T-helper 1 cell treated with Interleukin-12 subunit alpha and Interleukin-12 subunit beta and Interleukin-4 antibody, amounts not matched to agents 30 μg/mL and 1 μg/mL, for 36 hours (primary cell): ENCODE data around the gene TRIM29.

Experiments used
- H3K27ac Mint-ChIP-seq: one replicate; pipeline ENCODE4 v1.8.0; 2021; ENCODE audit warnings: mild to moderate bottlenecking, mixed read lengths
- H3K27me3 Mint-ChIP-seq: one replicate; pipeline ENCODE4 v1.8.0; 2021; ENCODE audit warnings: low read depth, mixed read lengths
- H3K36me3 Mint-ChIP-seq: one replicate; pipeline ENCODE4 v1.8.0; 2021; ENCODE audit warnings: low read depth, mixed read lengths
- H3K4me1 Mint-ChIP-seq: one replicate; pipeline ENCODE4 v1.8.0; 2021; ENCODE audit warnings: low read depth, mixed read lengths
- H3K4me3 Mint-ChIP-seq: one replicate; pipeline ENCODE4 v1.8.0; 2021; ENCODE audit warnings: mild to moderate bottlenecking, moderate library complexity, mixed read lengths
- H3K9me3 Mint-ChIP-seq: one replicate; pipeline ENCODE4 v1.8.0; 2021; ENCODE audit warnings: mixed read lengths

TRIM29 gene

DNA sequence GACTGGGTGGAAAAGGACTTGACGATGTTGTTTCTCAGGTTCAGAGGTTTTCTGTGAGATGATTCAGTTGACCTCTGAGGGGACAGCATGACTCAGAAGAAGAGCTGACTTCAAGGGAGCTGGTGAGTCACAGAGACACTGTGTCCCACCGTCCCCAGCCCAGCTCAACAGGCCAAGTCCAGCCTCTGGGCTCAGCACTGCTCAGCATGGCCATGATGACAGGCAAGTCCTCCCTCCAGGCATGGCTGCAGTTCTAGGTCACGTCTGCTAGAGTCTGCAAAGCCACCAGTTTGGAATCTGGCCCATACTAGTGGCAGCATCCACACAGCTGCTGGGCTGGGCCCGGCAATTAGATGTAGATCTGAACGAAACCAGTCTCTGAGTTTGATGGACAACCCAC lies 12.9 kb downstream of the TRIM29 start:
- Mint-ChIP-seq H3K4me1 (no peaks in the 10 kb centered on the region), H3K4me3 (no peak overlapping the region), H3K27me3 (no peaks in the 10 kb centered on the region), H3K36me3 (no peaks in the 10 kb centered on the region), H3K27ac (no peak overlapping the region), H3K9me3 (no peaks in the 10 kb centered on the region)

DNA sequence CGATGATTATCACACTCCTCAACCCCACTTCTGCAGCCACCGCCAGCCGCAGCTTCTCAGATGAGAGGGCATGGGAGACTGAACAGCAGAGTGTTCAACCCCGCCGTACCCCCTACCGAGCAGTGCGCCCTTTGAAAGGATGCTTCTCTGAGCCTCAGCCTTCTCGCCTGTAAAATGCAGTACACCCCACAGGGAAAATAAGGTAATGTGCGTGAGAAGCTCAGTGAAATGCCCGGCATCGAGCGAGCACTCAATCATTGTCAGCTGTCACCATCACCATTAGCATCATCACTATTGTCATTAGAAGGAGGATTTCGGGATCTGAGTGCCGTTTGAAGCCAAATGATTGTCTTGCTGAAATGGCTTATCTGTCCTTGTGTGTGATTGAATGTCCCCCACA lies 13.6 kb downstream of the TRIM29 start:
- no peak overlapping the region for H3K27ac Mint-ChIP-seq
- H3K36me3 Mint-ChIP-seq = no peaks in the 10 kb centered on the region
- H3K9me3 Mint-ChIP-seq = no peaks in the 10 kb centered on the region
- no peak overlapping the region for H3K4me3 Mint-ChIP-seq
- no peaks in the 10 kb centered on the region for H3K27me3 Mint-ChIP-seq
- H3K4me1 Mint-ChIP-seq = no peaks in the 10 kb centered on the region

DNA sequence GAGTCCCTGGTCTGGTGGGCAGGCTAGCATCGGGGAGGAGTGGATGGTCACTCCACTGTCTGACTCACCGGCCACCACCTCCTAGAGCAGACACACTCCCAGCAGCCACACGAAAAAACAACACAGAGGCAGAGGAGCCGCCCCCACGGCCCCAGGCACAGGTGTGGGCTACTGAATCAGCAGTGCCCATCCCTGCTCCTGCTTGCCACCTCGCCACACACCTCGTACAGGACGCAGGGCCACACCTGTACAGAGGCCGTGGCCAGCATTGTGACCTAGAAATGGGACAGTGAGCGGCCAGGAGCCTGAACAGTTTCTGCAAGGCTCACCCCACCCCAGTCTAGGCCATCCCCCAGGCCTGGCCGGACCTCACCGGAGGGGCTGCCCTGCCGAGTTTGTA lies 14.0 kb downstream of the TRIM29 start:
- H3K4me3 Mint-ChIP-seq = no peak overlapping the region
- H3K36me3 Mint-ChIP-seq = no peaks in the 10 kb centered on the region
- no peaks in the 10 kb centered on the region for H3K4me1 Mint-ChIP-seq
- H3K9me3 Mint-ChIP-seq = no peaks in the 10 kb centered on the region
- H3K27me3 Mint-ChIP-seq = no peaks in the 10 kb centered on the region
- H3K27ac Mint-ChIP-seq = no peak overlapping the region

DNA sequence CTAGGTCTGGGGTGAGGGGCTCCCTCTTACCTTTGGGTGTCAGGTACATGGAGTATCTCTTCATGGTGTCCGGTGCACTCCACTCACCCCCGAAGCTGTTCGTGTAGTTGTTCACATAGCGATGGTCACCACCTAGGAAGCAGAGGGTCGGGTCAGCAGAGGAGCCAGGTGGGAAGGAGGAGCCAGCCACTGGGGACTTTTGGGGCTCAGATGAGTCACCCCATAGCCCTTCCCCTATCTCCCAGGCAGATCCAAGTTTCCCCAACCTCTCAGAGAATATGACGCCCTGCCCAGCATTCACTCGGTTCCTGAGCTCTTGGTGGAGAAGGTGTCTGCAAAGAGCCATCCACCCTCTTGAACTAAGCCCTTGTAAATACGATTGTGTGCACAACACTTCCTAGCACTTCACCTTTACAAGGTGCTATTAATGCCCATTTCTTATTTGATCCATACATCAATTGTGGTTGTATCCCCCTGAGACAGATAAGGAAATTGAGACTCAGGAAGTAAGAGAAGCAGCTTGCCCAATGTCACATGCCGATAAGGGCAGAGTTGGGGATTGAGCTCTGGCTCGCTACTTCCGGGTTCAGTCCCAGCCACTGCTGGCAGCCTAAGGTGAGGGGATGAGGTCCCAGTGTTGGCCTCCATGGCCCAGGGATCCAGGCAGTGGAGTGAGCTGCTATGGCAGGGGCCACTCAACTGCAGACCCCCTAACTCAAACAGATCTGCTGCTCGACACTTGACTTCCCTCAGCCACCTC lies 14.8 kb downstream of the TRIM29 start:
- Mint-ChIP-seq H3K27ac (no peak overlapping the region), H3K9me3 (no peaks in the 10 kb centered on the region), H3K4me1 (no peaks in the 10 kb centered on the region), H3K36me3 (no peaks in the 10 kb centered on the region), H3K4me3 (no peak overlapping the region), H3K27me3 (no peaks in the 10 kb centered on the region)

DNA sequence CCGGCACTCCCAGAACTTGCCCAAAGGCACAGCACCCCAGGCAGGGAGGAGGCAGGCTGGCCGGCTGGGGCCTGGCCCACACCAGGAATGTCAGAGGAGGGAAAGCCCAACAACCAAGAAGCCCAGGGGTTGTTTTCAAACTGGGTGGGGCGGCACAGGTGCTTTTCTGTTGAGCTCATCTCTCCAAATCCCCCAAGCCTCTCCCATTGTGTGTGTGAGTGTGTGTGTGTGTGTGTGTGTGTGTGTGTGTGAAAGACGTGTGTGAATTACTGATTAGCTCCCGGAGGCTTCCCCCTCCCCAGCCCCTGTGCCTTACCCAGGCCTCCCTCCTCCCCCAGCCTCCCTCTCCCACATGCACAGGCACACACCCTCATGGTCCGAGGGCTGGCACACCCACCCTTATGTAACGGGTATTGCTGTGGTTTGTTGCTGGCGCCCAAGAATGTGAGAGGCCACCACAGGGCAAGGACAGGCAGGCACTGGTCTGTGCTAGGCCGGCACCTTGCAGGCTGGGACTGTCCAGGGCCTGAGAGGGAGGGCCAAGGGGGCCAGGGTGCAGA lies 15.9 kb downstream of the TRIM29 start:
- no peaks in the 10 kb centered on the region for H3K4me1 Mint-ChIP-seq
- H3K36me3 Mint-ChIP-seq = no peaks in the 10 kb centered on the region
- no peaks in the 10 kb centered on the region for H3K9me3 Mint-ChIP-seq
- H3K4me3 Mint-ChIP-seq = no peak overlapping the region
- H3K27me3 Mint-ChIP-seq = no peaks in the 10 kb centered on the region
- no peak overlapping the region for H3K27ac Mint-ChIP-seq

DNA sequence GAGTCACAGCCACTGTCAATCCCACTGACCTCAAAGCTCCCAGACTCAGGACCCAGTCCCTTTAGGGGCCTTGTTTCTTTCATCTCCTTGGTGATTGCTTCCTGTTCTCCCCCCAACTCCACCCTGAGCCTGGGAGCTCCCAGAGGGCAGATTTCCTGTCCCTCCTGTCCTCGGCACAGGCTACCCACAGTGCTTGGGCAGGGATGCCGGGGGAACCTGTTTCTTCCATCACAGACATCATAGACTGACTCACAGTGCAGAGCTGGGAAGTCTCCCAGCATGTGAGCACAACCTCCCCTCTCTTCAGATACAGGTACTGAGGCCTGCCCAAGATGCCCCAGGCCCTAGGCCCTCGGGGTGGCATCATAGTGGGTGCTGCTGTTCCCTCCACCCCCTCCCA lies 16.6 kb downstream of the TRIM29 start:
- Mint-ChIP-seq H3K4me1 (no peaks in the 10 kb centered on the region), H3K27ac (no peak overlapping the region), H3K9me3 (no peaks in the 10 kb centered on the region), H3K36me3 (no peaks in the 10 kb centered on the region), H3K27me3 (no peaks in the 10 kb centered on the region), H3K4me3 (no peak overlapping the region)

DNA sequence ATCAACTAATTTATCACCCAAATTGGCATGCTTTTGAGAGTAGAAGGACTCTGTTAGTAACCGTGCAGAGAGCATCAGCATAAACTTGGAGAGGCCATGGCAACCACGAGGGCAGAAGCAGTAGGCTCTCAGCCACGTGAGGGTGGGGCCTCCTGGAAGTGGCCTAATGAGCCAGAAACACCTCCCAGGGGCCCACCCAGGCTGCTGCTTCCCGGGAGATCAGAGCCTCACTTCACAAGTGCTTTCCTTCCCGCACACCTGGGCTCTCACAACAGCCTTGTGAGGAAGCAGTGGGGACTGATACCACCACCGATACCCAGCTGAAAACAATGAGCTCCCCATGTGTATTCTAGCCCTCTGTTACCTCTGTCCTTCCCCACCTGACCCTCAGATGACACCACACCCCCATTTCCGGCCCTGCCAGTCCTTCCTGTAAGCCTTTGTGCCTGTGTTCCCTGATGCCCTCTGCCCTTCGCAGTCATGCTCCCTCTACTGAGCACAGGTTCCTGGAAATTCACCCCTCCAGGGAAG lies 17.0 kb downstream of the TRIM29 start:
- H3K4me1 Mint-ChIP-seq = no peaks in the 10 kb centered on the region
- no peak overlapping the region for H3K27ac Mint-ChIP-seq
- no peaks in the 10 kb centered on the region for H3K27me3 Mint-ChIP-seq
- no peak overlapping the region for H3K4me3 Mint-ChIP-seq
- no peaks in the 10 kb centered on the region for H3K9me3 Mint-ChIP-seq
- no peaks in the 10 kb centered on the region for H3K36me3 Mint-ChIP-seq

DNA sequence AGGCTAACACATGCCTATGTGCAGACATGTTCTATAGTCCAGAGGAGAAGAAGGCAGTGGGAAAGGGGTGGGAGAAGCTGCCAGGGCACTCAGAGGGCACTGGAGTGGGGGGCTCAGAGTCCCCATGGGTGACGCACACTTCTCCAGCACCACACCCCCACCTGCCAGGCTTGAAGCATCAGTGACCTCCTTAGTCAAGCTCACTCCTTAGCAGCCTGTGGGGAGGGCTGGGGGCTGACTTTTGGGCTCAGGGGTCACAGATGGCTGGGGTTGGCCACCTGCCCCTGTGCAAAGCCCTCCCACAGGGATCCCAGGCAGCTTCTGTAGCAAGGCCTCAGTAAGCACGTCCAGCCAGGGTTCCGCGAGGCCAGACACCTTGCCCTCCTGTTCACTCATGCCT lies 18.8 kb downstream of the TRIM29 start:
- Mint-ChIP-seq H3K27ac (no peak overlapping the region), H3K36me3 (no peaks in the 10 kb centered on the region), H3K27me3 (no peaks in the 10 kb centered on the region), H3K4me1 (no peaks in the 10 kb centered on the region), H3K9me3 (no peaks in the 10 kb centered on the region), H3K4me3 (no peak overlapping the region)

DNA sequence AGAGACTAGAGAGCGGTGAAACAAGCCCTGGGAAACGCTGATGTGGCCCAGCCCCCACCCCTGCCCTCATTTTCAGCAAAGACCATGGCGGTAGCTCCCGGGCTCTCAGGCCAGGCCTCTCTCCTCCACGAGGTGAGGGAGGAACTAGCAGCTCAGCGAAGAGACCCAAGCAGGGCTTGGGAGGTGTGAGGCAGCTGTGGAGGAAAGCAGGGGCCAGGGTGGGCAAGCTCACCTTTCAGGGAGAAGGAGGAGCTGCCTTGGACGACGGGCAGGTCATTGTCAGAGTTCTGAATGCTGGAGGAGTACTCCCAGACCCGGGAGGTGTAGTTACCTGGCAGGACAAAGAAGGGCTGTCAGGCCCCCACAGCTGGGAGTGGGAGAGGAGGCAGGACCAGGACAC lies 19.9 kb downstream of the TRIM29 start:
- no peaks in the 10 kb centered on the region for H3K27me3 Mint-ChIP-seq
- H3K9me3 Mint-ChIP-seq = no peaks in the 10 kb centered on the region
- no peak overlapping the region for H3K27ac Mint-ChIP-seq
- no peaks in the 10 kb centered on the region for H3K36me3 Mint-ChIP-seq
- no peaks in the 10 kb centered on the region for H3K4me1 Mint-ChIP-seq
- H3K4me3 Mint-ChIP-seq = no peak overlapping the region

DNA sequence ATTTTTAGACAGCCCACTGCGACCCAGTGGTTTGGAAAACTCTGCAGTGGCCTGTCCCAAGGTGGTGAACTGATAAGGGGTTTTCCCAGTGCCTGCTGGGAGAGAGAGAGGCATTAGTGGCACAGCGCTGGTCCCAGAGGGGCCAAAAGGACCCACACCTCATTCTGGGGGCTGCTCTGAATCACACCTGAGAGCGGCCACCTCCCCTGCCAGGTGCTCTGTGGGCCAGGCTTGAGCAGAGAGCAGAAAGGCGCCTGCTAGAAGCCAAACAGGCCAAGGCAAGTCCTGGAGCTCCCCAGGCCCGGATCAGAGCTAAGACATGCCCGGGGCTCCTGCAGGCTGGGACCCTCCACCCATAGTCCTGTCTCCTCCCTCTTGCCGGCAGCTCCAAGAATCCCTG lies 20.9 kb downstream of the TRIM29 start:
- H3K36me3 Mint-ChIP-seq = no peaks in the 10 kb centered on the region
- H3K4me3 Mint-ChIP-seq = no peak overlapping the region
- no peaks in the 10 kb centered on the region for H3K4me1 Mint-ChIP-seq
- no peaks in the 10 kb centered on the region for H3K27me3 Mint-ChIP-seq
- H3K9me3 Mint-ChIP-seq = no peaks in the 10 kb centered on the region
- no peak overlapping the region for H3K27ac Mint-ChIP-seq

DNA sequence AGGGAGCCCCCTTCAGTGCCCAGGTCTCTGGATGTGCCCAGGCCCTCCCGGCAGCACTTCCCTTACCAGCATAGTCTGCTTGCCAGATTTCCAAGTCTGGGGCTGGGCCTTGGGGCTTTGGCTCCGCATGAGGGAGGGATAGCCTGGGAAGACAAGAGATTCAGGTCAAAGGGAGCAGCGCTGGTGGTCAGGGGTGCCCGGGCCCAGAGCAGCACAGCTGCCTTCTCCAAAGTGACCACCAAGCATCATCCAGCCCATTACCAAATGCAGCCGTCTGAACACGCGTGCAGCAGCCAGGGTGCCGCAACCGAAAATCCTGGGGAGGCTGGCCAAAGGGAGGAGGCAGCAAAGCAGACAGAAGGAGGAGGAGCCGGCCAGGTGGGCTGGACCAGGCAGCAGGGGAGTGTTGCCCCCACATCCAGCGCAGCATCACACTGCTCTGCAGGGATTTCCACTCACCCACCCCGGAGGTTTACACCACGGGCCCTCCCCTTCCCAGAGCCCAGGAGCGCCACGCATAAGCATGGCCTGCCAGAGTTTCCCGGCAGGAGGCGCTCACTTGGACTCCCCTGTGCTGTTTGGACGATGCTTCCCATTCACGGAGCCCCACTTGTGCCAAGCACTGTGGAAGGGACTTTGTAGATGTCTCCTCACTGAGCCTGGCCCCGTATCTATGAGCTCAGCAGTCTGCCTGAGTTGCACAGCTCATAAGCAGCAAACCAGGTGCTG lies 22.5 kb downstream of the TRIM29 start:
- H3K27me3 Mint-ChIP-seq = no peaks in the 10 kb centered on the region
- no peak overlapping the region for H3K27ac Mint-ChIP-seq
- H3K9me3 Mint-ChIP-seq = no peaks in the 10 kb centered on the region
- no peaks in the 10 kb centered on the region for H3K36me3 Mint-ChIP-seq
- H3K4me1 Mint-ChIP-seq = no peaks in the 10 kb centered on the region
- H3K4me3 Mint-ChIP-seq = no peak overlapping the region

DNA sequence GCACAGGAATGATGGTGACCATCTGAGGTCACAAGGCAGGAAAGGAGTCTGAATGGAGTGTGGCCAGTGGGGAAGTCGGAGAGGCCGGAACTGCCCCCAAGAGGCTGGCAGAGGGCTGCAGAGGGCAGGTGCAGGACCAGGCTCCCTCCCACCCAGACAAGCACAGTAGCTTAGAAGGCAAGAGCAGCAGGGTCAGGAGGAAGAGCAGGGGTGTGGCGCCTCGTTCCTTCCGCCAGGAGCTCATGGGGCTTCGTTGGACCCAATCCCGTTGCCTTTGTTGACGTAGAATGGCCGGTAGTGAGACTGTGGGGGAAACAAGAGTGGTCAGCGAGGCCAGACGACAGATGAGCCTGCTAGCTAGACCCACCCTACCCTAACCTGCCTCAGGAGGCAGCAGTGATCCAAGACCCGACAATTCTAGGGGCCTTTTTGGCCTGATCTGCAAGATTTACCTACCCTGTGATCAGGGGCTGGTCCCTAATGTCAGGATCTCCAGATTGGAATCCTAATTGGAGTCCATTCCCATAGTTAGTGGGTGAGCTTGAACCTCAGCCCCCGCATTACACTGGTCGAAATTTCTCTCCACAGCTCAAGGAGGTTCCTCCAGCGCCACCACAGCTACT lies 25.6 kb downstream of the TRIM29 start:
- Mint-ChIP-seq H3K9me3 (no peaks in the 10 kb centered on the region), H3K4me3 (no peak overlapping the region), H3K36me3 (no peaks in the 10 kb centered on the region), H3K4me1 (no peaks in the 10 kb centered on the region), H3K27me3 (no peaks in the 10 kb centered on the region), H3K27ac (no peak overlapping the region)

DNA sequence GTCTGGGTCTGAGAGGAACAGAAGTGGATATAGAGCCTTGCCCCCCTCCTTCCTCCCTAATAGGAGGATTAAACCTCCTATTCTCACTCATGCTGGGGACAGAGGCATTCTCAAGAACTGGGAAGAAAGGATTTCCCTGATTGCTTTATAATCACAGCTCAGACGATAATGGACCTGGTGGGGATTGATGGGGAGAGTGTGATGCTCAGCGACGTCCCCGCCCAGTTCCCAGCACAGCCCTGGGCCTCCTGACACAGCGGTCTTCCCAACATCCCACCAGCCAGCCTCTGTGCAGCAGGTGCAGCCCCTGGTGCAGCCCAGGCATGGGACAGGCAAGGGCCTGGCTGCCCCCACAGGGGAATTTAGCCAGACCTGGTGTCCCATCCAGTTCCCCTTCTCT lies 28.4 kb downstream of the TRIM29 start:
- Mint-ChIP-seq H3K27ac (no peak overlapping the region), H3K27me3 (no peaks in the 10 kb centered on the region), H3K4me3 (no peak overlapping the region), H3K36me3 (no peaks in the 10 kb centered on the region), H3K9me3 (no peaks in the 10 kb centered on the region), H3K4me1 (no peaks in the 10 kb centered on the region)

DNA sequence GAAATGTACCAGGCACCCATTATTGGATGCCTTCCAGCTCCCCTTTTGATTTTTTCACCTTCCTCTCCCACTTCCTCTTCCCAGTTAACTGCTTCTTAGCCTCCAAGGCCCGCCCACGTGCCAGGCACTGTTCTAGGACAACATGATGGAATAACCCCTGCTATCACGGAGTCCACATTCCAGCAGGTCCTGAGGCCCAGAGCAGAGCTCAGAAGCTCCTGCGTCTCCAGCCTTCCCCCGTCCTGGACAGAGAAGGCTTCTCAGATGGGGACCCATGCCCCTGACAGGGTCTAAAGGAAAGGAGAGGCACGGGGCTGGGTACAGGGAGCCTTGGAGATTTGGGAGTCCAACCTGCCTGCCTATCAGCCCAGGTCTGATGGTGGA lies 29.1 kb downstream of the TRIM29 start:
- Mint-ChIP-seq H3K4me3 (no peak overlapping the region), H3K27ac (no peak overlapping the region), H3K9me3 (no peaks in the 10 kb centered on the region), H3K36me3 (no peaks in the 10 kb centered on the region), H3K27me3 (no peaks in the 10 kb centered on the region), H3K4me1 (no peaks in the 10 kb centered on the region)
